Thoracic aorta (tissue), 2 donors: Measurements from ENCODE around the gene HAUS8. TPM values are rescaled to one million over a fixed set of nuclear protein-coding genes. Genes with fewer than 3 reads are reported as not detected.

Source experiments
- ATAC-seq: fragments of 150-250 bp; one replicate; pipeline ENCODE4 v1.8.0; 2017; ENCODE audit warnings: low read depth; ENCODE audit not compliant: insufficient number of reproducible peaks, low FRiP score
- DNase-seq: peaks from one replicate; pipeline ENCODE4 v3.0.0-alpha.2; 2020; ENCODE audit warnings: low spot score
- H3K27ac ChIP-seq, 2 donors: fragments of 200-600 bp; sonication (generic); 1 replicate in 1 of 2; 2 replicates in 1 of 2; pipeline ENCODE4 v1.5.1; 2016; ENCODE audit warnings: mild to moderate bottlenecking in 2 of 2, moderate library complexity in 2 of 2
- H3K27me3 ChIP-seq: fragments of 200-600 bp; sonication (generic); replicated peaks from 2 replicates; pipeline ENCODE4 v1.6.0; 2016; ENCODE audit warnings: mild to moderate bottlenecking; ENCODE audit not compliant: insufficient read depth
- H3K36me3 ChIP-seq: fragments of 200-600 bp; sonication (generic); one replicate; pipeline ENCODE4 v1.5.1; 2016
- H3K4me1 ChIP-seq, 2 donors: fragments of 200-600 bp; sonication (generic); 1 replicate in 1 of 2; 2 replicates in 1 of 2; pipeline versions ENCODE4 v1.5.1 to v1.6.0; 2016; ENCODE audit warnings: low read depth in 2 of 2, mild to moderate bottlenecking in 1 of 2; ENCODE audit not compliant: control insufficient read depth in 1 of 2
- H3K4me3 ChIP-seq: fragments of 200-600 bp; sonication (generic); 2 replicates; pipeline ENCODE4 v1.5.1; 2016; ENCODE audit warnings: mild to moderate bottlenecking
- H3K9me3 ChIP-seq: fragments of 200-600 bp; sonication (generic); 2 replicates; pipeline ENCODE4 v1.5.1; 2016
- CTCF ChIP-seq: fragments of 200-600 bp; sonication (generic); IDR thresholded peaks from one replicate; pipeline ENCODE4 v1.5.1; 2019; ENCODE audit warnings: antibody characterized with exemption
- total RNA-seq, 2 donors: library from RNA; depleted of rRNA; stranded (reverse); fragments of >200 nt; gene quantifications; one replicate each; pipeline versions ENCODE4 v1.1.0 to v1.2.3, GENCODE V29; 2016

HAUS8 gene
- total RNA-seq, 2 donors from 2014 or later = 2.2 to 11.3 TPM

- Histone ChIP-seq H3K27ac (no peak overlapping the region), H3K9me3 (no peaks in the 10 kb centered on the region), H3K4me3 (no peak overlapping the region), H3K36me3 (no peaks in the 10 kb centered on the region), H3K27me3 (no peaks in the 10 kb centered on the region), H3K4me1 (no peaks in the 10 kb centered on the region)
- DNase-seq (no peak), ATAC-seq (no peak)
- TF ChIP-seq CTCF = no peak
These were observed 63.8 kb downstream of the HAUS8 start for GRCh38 chr19:17011485-17011884.

- Histone ChIP-seq H3K27me3 (no peaks in the 10 kb centered on the region), H3K4me3 (no peak overlapping the region), H3K27ac (no peak overlapping the region), H3K4me1 (no peaks in the 10 kb centered on the region), H3K36me3 (no peaks in the 10 kb centered on the region), H3K9me3 (no peaks in the 10 kb centered on the region)
- no peak for DNase-seq
- ATAC-seq = no peak
- no peak for TF ChIP-seq CTCF
These were observed 68.7 kb downstream of the HAUS8 start for GRCh38 chr19:17006579-17006978.

GRCh38 chr19:17005000-17005399, 70.3 kb downstream of the HAUS8 start:
- ATAC-seq (no peak), DNase-seq (no peak)
- Histone ChIP-seq H3K4me3 (no peak overlapping the region), H3K4me1 (no peaks in the 10 kb centered on the region), H3K9me3 (no peaks in the 10 kb centered on the region), H3K27me3 (no peaks in the 10 kb centered on the region), H3K27ac (no peak overlapping the region), H3K36me3 (no peaks in the 10 kb centered on the region)
- TF ChIP-seq CTCF = no peak

- no peaks in the 10 kb centered on the region for H3K36me3 ChIP-seq
- no peaks in the 10 kb centered on the region for H3K27me3 ChIP-seq
- no peak for TF ChIP-seq CTCF
These were observed 70.9 kb downstream of the HAUS8 start for GRCh38 chr19:17004386-17004785.

GRCh38 chr19:17002455-17002854, 72.8 kb downstream of the HAUS8 start:
- no peaks in the 10 kb centered on the region for H3K36me3 ChIP-seq
- no peaks in the 10 kb centered on the region for H3K4me1 ChIP-seq
- TF ChIP-seq CTCF = no peak
- H3K4me3 ChIP-seq = no peak overlapping the region
- no peaks in the 10 kb centered on the region for H3K9me3 ChIP-seq
- no peak overlapping the region for H3K27ac ChIP-seq
- ATAC-seq (no peak), DNase-seq (no peak)
- no peaks in the 10 kb centered on the region for H3K27me3 ChIP-seq

More at GRCh38 chr19:17004386-17004785, 70.9 kb downstream of the HAUS8 start:
- no peaks in the 10 kb centered on the region for H3K9me3 ChIP-seq
- no peaks in the 10 kb centered on the region for H3K4me1 ChIP-seq
- H3K4me3 ChIP-seq = no peak overlapping the region
- ATAC-seq (no peak), DNase-seq (no peak)
- H3K27ac ChIP-seq = no peak overlapping the region
